Liver (tissue), 3 donors: ENCODE data around the gene HIVEP2.

Experiments
- FOXA2 ChIP-seq: IDR thresholded peaks from 2 replicates; pipeline ENCODE4 v1.6.1; 2016; ENCODE audit warnings: antibody characterized with exemption
- MAX ChIP-seq: IDR thresholded peaks from 2 replicates; pipeline ENCODE4 v1.6.1; 2016; ENCODE audit warnings: antibody characterized with exemption
- SP1 ChIP-seq: IDR thresholded peaks from 2 replicates; pipeline ENCODE4 v1.6.1; 2018; ENCODE audit warnings: antibody characterized with exemption, mild to moderate bottlenecking
- TF ChIP-seq, protein P1 (sequence below): fragments of 150-350 bp; IDR thresholded peaks from 2 replicates; pipeline ENCODE4 v1.5.1; 2017; ENCODE audit warnings: improper control_type of control experiment, low read depth, low read length; ENCODE audit not compliant: missing input control
- donor health status: healthy.
- donor health status: healthy.

- TF ChIP-seq, protein P1, sequence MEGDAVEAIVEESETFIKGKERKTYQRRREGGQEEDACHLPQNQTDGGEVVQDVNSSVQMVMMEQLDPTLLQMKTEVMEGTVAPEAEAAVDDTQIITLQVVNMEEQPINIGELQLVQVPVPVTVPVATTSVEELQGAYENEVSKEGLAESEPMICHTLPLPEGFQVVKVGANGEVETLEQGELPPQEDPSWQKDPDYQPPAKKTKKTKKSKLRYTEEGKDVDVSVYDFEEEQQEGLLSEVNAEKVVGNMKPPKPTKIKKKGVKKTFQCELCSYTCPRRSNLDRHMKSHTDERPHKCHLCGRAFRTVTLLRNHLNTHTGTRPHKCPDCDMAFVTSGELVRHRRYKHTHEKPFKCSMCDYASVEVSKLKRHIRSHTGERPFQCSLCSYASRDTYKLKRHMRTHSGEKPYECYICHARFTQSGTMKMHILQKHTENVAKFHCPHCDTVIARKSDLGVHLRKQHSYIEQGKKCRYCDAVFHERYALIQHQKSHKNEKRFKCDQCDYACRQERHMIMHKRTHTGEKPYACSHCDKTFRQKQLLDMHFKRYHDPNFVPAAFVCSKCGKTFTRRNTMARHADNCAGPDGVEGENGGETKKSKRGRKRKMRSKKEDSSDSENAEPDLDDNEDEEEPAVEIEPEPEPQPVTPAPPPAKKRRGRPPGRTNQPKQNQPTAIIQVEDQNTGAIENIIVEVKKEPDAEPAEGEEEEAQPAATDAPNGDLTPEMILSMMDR, result no peak
- TF ChIP-seq MAX (no peak), FOXA2 (no peak), SP1 (no peak)
Measured at GRCh38 chr6:142714951-142715785, 229.8 kb downstream of the HIVEP2 start.
